Effector memory CD4-positive, alpha-beta T cell (primary cell): Measurements from ENCODE around the gene MAS1.
"Not testable (repeated sequence)": the region's sequence is repeated elsewhere in the genome, so short reads cannot be mapped to it uniquely, and the experiment has no call there.

Experiments
- DNase-seq, 3 donors: peaks; one replicate each; pipeline ENCODE4 v3.0.0-alpha.2; 2020
- H3K27ac ChIP-seq: 2 replicates; pipeline ENCODE4 v1.7.0; 2013; ENCODE audit warnings: mild to moderate bottlenecking, low read length, moderate library complexity; ENCODE audit not compliant: insufficient read depth, poor library complexity, severe bottlenecking
- H3K27me3 ChIP-seq: replicated peaks from 2 replicates; pipeline ENCODE4 v1.7.0; 2013; ENCODE audit warnings: mild to moderate bottlenecking, low read length; ENCODE audit not compliant: insufficient read depth, control insufficient read depth, poor library complexity, severe bottlenecking
- H3K36me3 ChIP-seq: 2 replicates; pipeline ENCODE4 v1.7.0; 2013; ENCODE audit warnings: mild to moderate bottlenecking, low read length, moderate library complexity; ENCODE audit not compliant: control insufficient read depth, insufficient read depth
- H3K4me1 ChIP-seq: 2 replicates; pipeline ENCODE4 v1.7.0; 2013; ENCODE audit warnings: low read length, mild to moderate bottlenecking; ENCODE audit not compliant: control insufficient read depth, insufficient read depth, poor library complexity, severe bottlenecking
- H3K4me3 ChIP-seq: 2 replicates; pipeline ENCODE4 v1.7.0; 2013; ENCODE audit warnings: low read length, low read depth, mild to moderate bottlenecking; ENCODE audit not compliant: insufficient read depth, poor library complexity, severe bottlenecking
- H3K9me3 ChIP-seq: 2 replicates; pipeline ENCODE4 v1.7.0; 2013; ENCODE audit warnings: mild to moderate bottlenecking, low read length, moderate library complexity; ENCODE audit not compliant: control insufficient read depth
- total RNA-seq, 3 donors: gene quantifications; one replicate each; lab custom pipeline; 2026; lab: John Stamatoyannopoulos, UW

Gene MAS1
- 0 reads per million in 3 donors for total RNA-seq

- H3K27me3 ChIP-seq = no peaks in the 10 kb centered on the region
Observed at GRCh38 chr6:159890792-159891191, at the start of gene MAS1. Gene MAS1, plus strand, starts transcription at chr6:159890988. Its CDS starts 15,968 bp downstream, at chr6:159906956.

DNA sequence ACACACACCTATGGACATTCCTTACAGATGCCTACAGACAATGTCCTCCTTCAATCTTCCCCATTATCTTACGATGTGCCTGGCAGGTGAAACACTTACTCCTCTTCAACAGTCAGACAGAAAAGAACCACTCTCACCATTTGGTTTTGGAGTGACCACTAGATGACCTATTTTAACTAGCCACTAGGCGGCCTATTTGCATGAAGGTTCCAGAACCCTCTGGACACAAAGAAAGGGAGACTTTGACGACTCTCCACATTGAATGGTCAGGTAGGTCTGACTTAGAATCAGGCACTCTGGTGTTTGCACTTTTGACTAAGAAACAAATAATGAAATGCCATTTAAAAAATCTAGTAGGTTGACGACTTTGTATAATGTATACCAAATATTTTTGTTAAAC, 48.8 kb upstream of the MAS1 start:
- Histone ChIP-seq H3K27me3 (no peaks in the 10 kb centered on the region), H3K4me3 (no peak overlapping the region), H3K4me1 (no peaks in the 10 kb centered on the region), H3K9me3 (no peaks in the 10 kb centered on the region), H3K27ac (no peak overlapping the region), H3K36me3 (no peaks in the 10 kb centered on the region)
- no peak for DNase-seq

More at GRCh38 chr6:159890792-159891191, at the start of gene MAS1:
- no peak within 1 kb of the TSS for H3K4me3 ChIP-seq
- no peaks in the 10 kb centered on the region for H3K36me3 ChIP-seq
- no peaks in the 10 kb centered on the region for H3K4me1 ChIP-seq
- H3K27ac ChIP-seq = no peak within 1 kb of the TSS
- no peaks in the 10 kb centered on the region for H3K9me3 ChIP-seq
- DNase-seq = no peak

DNA sequence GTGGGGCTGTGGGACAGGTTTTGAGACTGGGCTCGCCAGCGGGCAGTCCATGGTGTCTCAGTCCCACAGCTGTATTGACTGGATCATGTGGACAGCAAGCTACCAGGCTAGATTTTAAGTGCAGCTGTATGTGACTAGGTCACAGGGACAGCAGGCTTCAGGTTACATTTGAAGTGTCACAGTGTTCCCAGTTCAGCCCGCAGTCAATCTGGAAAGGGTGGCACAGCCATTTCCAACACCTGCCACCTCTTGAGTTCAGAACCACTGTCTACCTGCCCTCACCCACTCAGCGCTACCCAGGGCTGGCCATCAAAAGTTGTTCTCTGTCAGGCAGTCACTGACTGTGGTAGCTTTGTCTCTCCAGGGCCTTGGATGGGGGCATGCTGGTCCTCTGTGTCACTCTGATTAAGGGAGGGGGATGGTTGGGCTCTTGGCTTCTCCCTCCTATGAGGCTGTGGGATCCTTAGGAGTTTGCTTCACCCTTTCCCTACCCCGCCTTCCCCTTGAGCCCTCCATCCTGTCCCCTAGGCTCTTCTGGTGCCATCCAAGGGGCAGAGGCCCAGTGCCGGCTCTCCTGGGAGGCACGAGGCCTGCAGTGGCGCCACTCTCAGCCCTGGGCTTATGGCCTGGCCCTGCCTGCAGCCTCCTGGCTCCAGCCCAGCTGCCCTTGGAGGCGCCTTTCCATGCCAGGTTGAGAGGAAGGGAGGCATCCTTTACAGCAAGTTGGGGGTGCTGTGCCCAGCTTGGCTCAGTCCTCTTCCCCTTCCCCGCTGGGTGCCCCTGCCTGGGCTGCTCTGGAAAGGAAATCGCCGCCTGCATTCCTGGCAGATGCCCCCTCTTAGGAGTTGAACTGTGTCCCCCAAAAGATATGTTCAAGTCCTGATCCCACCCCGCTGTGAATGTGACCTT, 45.8 kb upstream of the MAS1 start:
- no peak for DNase-seq
- Histone ChIP-seq H3K27ac (no peak overlapping the region), H3K9me3 (no peaks in the 10 kb centered on the region), H3K4me3 (no peak overlapping the region), H3K27me3 (no peaks in the 10 kb centered on the region), H3K4me1 (no peaks in the 10 kb centered on the region), H3K36me3 (no peaks in the 10 kb centered on the region)

- DNase-seq, H3K9me3 ChIP-seq, H3K4me3 ChIP-seq, H3K4me1 ChIP-seq, H3K27me3 ChIP-seq, H3K27ac ChIP-seq, H3K36me3 ChIP-seq: not testable (repeated sequence)
Observed at GRCh38 chr6:159848552-159848951, 42.2 kb upstream of the MAS1 start.

- H3K9me3 ChIP-seq, DNase-seq, H3K4me1 ChIP-seq, H3K27me3 ChIP-seq, H3K4me3 ChIP-seq, H3K27ac ChIP-seq, H3K36me3 ChIP-seq: not testable (repeated sequence)
Observed at GRCh38 chr6:159849851-159850250, 40.9 kb upstream of the MAS1 start.

DNA sequence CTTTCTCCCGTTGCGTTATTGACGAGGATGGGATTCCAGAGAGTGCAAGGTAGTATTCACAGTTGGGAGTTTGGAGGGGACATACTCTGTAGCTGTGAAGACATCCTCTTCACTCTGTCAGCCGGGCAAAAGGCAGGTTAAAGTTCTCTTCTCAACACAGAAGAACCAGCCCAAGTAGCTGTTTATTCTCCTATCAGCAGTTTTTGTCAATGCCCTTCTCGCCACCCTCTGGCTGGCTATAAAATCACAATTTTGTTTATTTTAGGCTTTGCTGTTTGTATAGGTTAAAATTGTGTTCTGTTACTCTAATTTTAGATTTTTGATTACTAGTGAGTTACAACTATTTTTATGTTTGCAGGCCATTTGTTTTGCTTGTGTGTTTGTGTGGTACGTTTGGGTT, 37.9 kb upstream of the MAS1 start:
- H3K36me3 ChIP-seq = no peaks in the 10 kb centered on the region
- no peaks in the 10 kb centered on the region for H3K27me3 ChIP-seq
- peaks cover 1% of the 10 kb centered on the region for H3K9me3 ChIP-seq
- no peak overlapping the region for H3K4me3 ChIP-seq
- H3K27ac ChIP-seq = no peak overlapping the region
- DNase-seq = no peak
- H3K4me1 ChIP-seq = no peaks in the 10 kb centered on the region

DNA sequence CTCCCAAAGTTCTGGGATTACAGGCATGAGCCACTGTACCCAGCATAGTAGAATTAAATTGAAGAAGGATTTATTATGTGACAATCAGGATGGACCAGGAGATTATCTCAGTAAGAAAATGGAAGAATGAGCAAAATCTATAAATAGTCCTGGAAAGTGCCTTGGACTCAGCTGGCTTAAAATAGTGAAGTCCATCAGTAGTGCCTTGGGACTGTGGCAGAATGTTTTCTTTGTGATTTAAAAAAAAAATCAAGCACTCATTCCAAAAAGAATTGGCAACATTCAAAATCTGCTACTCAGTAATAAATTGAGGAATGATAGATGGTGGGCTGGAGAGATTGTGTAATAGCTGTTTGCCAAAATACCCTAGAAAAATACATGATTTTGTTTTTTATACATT, 37.0 kb upstream of the MAS1 start:
- H3K27me3 ChIP-seq = no peaks in the 10 kb centered on the region
- no peaks in the 10 kb centered on the region for H3K36me3 ChIP-seq
- H3K4me3 ChIP-seq = no peak overlapping the region
- no peaks in the 10 kb centered on the region for H3K4me1 ChIP-seq
- peaks cover 4% of the 10 kb centered on the region for H3K9me3 ChIP-seq
- no peak for DNase-seq
- H3K27ac ChIP-seq = no peak overlapping the region

- H3K27me3 ChIP-seq = no peaks in the 10 kb centered on the region
- peaks cover 4% of the 10 kb centered on the region for H3K9me3 ChIP-seq
- no peak for DNase-seq
- no peaks in the 10 kb centered on the region for H3K36me3 ChIP-seq
- H3K4me1 ChIP-seq = no peaks in the 10 kb centered on the region
- H3K4me3 ChIP-seq = no peak overlapping the region
- no peak overlapping the region for H3K27ac ChIP-seq
Observed at GRCh38 chr6:159854959-159855358, 35.8 kb upstream of the MAS1 start.

DNA sequence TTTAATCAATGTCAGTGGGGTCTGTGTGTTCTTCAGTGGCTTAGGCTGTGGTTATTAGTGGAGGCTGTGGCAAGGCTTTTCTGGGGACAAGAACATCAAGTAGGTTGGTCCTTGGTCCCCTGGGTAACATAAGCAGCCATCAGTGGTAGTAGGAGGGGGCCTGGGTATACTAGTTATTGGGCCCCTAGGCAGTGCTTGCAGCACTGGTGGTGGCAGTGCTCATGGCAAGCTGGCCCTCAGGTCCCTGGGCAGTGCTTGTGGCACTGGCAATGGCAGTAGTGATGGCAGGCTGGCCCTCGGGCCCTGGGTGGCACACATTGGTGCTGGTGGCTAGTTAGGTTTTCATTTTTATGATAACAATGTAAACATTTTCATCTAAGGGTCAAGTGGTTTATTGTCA, 32.5 kb upstream of the MAS1 start:
- H3K4me1 ChIP-seq = no peaks in the 10 kb centered on the region
- no peak overlapping the region for H3K4me3 ChIP-seq
- no peak overlapping the region for H3K27ac ChIP-seq
- H3K27me3 ChIP-seq = no peaks in the 10 kb centered on the region
- H3K36me3 ChIP-seq = no peaks in the 10 kb centered on the region
- peaks cover 4% of the 10 kb centered on the region for H3K9me3 ChIP-seq
- DNase-seq = no peak

DNA sequence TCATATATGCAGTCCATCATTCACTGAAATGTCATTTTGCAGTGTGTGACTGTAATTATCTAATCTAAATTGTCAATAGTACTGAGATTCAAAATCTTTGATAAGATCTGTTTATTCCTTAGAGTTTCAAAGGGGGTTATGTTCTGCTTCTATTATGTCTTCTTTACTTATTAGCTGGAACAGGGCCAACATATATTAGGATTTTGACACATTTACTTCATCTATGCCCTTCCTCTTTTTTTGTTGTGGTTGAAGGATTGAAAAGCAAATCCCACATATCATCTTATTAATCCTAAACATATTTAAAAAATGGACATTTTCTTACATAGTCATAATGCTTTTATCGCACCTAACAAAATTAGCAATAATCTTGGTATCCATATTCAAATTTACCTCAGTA, 30.3 kb upstream of the MAS1 start:
- H3K27me3 ChIP-seq = no peaks in the 10 kb centered on the region
- no peaks in the 10 kb centered on the region for H3K4me1 ChIP-seq
- H3K27ac ChIP-seq = no peak overlapping the region
- no peak overlapping the region for H3K4me3 ChIP-seq
- DNase-seq = no peak
- H3K36me3 ChIP-seq = no peaks in the 10 kb centered on the region
- peaks cover 4% of the 10 kb centered on the region for H3K9me3 ChIP-seq
